CD1c-positive myeloid dendritic cell (primary cell): ENCODE data around the gene NMNAT2.
A peak's percentile ranks its signal among the peaks of the same experiment; 100 is the strongest.
"Not testable (repeated sequence)": the region's sequence is repeated elsewhere in the genome, so short reads cannot be mapped to it uniquely, and the experiment has no call there.

Experiments used
- DNase-seq: peaks from one replicate; pipeline ENCODE4 v3.0.0-alpha.2; 2016; ENCODE audit errors: extremely low spot score

The NMNAT2 gene

DNA sequence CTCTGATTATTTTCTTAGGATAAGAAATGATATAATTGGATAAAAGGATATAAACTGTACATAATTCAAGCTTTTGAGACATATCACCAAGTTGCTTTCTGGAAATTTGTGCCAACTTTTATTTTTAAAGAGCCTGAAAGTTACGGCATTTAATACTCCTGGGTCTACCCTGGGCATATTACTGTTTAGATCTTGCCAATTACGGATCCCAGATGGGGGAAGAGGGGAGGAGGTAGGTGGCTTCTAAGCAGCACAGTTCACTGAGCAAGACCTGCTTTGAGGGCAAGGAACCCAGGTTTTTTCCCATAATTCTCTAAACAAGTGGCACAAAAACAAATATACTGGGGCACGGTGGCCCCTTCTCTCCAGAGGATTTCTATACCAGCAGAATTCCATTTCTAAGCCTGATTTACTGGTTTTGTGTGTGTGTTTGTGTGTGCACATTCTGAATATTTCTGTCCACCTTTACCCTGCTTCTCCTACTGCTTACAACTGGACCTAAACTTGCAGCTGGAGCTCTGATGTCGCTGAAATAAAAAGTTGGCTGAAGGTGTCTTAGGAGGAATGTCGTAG is 155.5 kb downstream of the NMNAT2 start:
- DNase-seq = no peak

DNA sequence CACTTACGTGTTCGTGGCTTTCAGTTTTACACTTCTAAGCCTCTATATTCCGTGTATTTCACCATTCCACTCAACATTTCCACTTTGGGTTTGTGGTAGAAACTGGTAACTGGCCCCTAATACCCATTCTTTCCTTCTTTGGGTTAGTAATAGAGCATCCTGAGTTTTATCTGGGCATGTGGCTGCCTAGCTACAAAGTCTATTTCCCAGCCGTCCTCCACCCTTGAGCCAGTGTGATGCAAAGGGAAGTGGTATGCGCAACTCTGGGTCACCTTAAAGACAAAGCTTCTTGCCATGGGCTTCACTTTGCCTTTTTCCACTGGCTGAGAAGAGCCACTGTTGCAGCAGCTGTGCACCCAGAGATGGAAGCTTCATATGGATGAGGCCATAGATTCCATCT is 158.3 kb downstream of the NMNAT2 start:
- DNase-seq = no peak

DNA sequence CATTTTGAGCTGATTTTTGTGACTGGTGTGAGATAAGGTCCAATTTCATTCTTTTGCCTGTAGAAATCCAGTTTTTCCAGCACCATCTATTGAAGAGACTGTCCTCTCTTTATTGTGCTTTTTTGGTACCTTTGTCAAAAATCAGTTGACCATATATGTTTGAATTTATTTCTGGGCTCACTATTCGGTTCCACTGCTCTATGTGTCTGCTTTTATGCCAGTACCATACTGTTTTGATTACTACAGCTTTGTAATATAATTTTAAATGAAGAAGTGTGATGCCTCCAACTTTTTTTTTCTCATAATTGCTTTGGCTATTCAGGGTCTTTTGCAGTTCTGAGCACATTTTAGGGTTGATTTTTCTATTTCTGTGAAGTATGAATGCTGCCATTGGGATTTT is 163.1 kb downstream of the NMNAT2 start:
- DNase-seq = no peak

DNA sequence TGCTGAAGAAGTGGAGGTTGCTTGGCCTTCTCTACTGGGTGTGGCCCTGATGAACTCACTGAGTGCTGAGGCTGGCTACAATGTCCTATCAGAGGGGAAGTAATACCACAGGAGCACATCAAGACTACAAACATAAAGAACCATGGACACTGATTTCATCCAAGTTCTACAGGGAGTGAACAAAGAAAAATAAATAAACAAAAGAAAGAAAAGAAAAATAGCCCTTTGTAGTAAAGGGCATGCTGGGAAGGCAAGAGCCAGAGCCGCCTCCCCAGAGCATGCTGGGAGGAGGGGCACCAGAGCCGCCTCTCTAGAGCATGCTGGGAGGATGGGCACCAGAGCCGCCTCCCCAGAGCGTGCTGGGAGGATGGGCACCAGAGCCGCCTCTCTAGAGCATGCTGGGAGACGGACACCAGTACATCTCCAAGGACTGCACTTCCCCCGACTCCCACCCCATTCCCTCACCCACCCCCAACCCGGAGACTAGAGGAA is 166.2 kb downstream of the NMNAT2 start:
- DNase-seq = no peak

DNA sequence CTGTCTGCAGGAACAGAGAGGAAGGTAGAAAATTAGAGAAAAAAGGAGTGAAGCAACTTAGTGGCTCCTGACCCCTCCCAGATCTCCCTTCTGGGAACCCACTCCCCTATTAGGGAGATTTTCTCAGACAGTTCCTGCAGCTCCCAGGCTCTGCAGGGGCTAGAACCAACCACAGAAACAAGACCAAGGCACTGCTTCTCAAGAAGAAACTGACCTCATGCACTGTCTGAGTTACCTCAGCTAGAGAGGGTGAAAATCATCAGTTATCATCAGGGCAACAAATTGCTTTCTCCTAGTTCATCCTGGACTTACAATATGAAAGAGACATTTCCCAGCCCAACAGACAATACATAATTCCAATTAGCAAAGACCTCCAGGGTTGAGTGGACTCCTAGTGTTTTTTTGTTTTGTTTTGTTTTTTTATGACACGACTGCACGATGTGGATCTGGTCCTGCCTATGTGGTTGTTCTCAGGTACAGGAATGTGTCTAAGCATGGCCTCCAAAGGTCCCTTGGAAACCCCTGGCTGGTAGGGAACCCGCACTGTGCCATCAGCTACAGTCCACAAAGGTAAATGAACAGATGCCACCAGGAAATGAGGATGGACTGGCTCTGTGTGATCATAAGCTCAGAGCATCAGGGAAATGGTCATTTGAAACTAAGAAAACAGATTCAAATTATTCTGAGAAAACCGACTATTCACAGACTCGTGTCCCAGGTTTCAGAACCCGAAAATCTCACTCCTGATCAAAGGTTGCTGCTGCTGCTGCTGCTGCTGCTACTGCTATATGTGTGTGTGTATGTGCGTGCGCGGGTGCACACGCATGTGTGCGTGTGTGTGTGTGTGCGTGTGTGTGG is 166.8 kb downstream of the NMNAT2 start:
- DNase-seq = no peak

DNA sequence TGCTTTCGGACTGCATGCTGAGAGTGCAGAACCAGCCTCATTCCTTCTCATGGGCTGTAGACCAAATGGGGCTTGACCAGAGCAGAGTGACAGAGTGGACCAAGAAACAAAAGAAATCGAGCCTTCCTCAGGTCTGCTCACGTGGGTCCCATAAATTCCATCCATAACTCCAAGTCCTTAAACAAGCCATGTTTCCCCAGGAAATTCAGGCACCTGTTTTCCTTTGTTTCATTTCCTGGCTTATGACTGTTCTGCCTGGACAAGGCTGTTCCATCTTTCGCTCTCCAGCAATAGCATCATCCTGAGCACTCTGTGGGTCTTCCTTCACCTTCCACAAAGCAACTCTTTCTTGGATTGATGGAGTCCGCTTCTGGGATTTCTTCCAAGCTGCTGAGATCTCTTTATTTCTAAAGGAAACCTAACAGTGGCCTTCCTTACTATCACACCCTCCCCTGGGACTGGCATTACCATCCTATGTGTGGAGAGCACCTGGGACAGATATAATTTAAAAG is 168.2 kb downstream of the NMNAT2 start:
- DNase-seq = no peak

DNA sequence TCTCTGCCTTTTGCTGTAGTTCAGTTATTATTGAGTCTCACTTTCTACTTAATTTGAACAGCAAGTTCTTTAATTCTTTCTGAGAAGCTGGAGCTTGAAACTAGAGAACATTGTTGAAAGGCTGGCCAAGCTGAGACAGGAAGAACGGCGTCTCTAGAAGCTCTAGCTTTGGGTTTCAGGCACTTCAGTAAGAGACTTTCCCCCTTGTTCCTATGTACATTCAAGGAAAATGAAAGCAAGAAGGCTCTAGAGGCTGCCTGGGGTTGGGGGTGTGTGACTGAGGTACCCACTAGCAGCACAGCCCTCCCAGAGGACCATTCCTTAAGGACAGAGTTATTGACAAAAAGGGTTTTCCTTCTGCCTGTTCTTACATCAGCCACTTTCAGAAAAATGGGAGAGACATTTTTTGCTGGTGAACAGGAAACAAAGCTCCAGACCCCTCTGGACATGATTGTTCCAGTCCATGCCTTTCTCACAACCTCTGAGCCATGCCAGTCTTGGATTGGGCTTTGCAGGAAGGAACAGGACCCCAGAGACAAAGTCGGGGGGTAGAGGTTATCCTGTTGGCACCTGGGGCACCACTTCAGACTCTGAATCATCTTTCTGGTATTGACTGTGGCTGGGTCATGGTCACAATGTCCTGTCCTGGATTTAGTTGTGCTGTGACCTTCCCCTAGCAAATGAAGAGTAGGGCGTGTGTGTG is 169.0 kb downstream of the NMNAT2 start:
- DNase-seq = no peak

DNA sequence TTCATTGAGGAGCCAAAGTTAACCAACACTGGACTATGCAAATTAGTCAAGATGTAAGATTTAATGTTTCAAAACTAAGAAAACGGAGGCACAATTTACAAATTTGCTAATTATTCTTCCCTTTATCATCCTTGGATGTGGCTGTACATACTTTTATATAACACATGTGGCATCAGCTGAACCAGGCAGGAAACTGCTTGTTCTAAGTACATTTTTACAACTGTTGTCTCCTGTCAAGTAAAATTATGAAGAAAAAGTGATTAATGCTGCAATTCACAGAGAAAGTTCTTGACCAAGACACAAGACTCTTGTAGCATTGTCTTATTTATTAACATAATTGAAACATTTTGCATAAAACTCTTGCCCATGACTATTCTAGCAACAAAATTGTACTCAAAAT is 170.2 kb downstream of the NMNAT2 start:
- no peak for DNase-seq

DNA sequence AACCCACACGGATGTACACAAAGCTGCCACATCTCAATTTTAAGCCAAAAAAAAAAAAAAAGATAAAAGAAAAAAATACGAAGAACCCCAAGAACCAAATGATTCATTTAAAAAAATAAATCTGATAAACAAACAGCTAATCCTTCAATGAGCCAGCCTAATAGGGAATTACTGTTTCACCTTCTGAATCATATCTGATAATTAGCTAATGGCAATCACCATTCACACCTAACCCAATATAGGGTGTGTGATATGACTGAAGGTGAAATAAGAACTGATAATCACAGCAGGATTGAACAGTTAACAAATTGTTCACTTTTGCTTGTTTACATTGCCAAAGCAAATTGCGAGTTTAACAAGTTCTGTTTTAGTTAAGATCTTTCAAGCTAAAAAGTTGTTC is 170.7 kb downstream of the NMNAT2 start:
- DNase-seq = no peak

DNA sequence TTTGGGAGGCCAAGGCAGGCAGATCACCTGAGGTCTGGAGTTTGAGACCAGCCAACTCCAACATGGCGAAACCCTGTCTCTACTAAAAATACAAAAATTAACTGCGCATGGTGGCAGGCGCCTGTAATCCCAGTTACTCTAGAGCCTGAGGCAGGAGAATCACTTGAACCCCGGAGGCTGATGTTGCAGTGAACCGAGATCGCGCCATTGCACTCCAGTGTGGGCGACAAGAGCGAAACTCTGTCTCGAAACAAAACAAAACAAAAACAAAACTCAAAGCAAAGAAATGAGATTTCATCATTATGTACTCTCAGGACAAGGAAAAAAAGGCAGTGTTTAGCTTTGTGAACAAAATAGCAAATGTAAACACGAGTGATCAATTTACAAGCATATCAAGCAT is 171.1 kb downstream of the NMNAT2 start:
- no peak for DNase-seq

DNA sequence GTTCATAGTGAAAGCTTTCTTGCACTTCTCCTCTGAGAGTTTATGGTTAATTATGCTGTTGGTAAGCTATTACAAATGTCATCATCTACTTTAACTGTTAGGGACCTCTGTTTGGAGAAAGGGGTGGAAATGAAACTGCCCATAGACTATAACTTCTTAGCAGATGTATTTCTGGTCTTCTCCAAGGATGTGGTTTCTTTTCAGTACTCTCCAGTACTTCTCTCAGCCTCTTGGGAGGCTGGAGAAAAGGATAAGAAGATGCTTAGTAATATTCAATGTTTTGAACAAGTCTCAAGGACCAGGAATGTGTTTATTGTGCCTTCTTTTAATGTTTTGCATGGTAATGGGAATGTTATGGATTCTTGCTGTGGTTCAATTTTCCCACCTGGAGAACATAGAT is 171.7 kb downstream of the NMNAT2 start:
- no peak for DNase-seq

DNA sequence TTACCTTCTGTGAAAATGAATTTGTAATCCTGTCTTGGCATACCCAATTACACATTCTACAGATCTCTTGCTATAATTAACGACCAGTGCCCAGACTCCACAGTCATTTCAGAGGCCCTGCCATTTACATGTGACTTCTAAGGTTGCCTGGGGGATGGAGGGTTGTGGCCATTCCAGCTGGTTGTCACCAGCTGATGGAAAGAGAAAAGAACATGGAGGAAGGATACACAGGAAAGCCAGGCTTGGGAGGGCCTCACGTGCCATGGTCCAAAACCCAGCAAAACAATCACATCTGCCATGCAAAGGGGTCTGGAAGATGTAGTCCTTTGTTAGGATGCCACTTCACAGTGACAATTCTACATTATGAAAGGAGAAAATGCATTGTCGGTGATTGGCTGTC is 172.8 kb downstream of the NMNAT2 start:
- no peak for DNase-seq

DNA sequence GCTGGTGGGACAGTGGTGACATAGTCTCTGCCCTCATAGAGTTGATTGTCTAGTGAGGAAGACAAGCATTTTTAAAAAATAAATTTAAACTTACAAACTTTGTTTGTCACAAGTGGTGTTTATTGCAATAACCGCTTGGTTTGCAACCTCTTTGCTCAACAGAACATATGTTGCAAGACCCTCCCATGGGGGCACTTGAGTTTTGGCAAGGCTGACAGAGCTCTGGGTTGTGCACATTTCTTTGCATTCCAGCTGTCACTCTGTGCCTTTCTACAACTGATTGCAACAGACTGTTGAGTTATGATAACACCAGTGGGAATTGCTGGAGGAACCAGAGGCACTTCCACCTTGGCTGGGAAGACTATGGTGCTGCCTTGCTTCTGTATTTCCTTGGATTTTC is 173.7 kb downstream of the NMNAT2 start:
- no peak for DNase-seq

DNA sequence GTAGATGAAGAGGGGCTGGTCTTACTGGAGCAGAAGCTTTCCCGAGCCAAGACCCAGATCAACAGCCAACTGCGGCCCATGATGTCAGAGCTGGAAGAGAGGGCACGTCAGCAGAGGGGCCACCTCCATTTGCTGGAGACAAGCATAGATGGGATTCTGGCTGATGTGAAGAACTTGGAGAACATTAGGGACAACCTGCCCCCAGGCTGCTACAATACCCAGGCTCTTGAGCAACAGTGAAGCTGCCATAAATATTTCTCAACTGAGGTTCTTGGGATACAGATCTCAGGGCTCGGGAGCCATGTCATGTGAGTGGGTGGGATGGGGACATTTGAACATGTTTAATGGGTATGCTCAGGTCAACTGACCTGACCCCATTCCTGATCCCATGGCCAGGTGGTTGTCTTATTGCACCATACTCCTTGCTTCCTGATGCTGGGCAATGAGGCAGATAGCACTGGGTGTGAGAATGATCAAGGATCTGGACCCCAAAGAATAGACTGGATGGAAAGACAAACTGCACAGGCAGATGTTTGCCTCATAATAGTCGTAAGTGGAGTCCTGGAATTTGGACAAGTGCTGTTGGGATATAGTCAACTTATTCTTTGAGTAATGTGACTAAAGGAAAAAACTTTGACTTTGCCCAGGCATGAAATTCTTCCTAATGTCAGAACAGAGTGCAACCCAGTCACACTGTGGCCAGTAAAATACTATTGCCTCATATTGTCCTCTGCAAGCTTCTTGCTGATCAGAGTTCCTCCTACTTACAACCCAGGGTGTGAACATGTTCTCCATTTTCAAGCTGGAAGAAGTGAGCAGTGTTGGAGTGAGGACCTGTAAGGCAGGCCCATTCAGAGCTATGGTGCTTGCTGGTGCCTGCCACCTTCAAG is 174.8 kb downstream of the NMNAT2 start:
- peak; percentile 22 for DNase-seq

DNA sequence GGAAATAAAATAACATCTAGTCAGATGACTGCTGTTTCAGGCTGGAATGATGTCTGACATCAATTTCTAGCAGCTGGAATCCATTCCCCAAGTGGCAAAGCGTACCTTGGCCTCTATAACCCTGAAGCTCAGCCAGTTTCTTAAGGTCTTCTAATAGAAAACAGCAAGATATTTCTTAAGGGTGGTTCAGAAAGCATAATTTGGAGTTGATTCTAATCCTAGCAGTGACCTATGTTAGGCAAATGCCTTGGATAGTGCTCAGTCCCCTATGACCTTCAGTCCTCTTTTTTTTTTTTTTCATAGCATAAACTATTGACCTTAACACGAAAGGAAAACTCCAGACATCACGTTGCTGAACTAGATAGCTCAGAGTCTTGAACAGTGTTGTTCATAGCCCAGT is 175.6 kb downstream of the NMNAT2 start:
- no peak for DNase-seq

DNA sequence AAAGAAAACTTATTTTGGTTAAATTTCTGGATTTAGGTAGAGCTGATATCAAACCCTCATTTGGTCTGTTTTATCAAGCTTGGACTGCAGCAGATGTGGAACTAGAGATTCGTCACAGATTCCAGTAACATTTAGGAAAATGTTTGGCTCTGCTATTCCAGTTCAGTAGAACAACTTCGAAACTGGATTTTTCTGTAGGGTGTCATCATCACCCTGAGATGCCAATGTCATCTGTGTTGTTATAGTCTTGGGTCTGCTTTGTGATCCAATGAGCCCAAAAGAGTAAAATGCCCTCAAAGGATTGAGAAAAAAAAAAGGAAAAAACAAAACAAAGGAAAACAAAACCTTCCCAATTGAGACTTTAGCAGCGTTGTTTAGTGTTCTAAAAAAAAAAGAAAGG is 176.7 kb downstream of the NMNAT2 start:
- no peak for DNase-seq

DNA sequence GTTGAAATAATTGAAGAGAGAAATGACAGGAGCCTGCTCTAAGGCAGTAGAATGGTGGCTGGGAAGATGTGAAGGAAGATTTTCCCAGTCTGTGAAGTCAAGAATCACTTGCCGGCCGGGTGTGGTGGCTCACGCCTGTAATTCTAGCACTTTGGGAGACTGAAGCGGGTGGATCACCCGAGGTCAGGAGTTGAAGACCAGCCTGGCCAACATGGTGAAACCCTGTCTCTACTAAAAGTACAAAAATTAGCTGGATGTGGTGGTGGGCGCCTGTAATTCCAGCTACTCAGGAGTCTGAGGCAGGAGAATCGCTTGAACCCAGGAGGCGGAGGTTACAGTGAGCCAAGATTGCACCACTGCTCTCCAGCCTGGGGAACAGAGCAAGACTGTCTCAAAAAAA is 177.3 kb downstream of the NMNAT2 start:
- DNase-seq = not testable (repeated sequence)

DNA sequence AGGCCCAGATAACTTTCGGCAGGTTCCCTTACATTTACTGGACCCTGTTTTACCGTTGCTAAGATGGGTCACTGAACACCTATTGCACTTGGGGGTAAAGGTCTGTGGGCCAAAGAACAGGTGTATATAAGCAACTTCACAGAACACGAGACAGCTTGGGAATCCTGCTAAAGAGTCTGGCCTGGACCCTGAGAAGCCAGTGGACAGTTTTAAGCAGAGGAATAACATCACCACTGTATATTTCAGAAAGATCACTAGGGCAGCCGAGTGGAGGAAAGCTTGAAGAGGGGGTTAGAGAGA is 177.7 kb downstream of the NMNAT2 start:
- no peak for DNase-seq

DNA sequence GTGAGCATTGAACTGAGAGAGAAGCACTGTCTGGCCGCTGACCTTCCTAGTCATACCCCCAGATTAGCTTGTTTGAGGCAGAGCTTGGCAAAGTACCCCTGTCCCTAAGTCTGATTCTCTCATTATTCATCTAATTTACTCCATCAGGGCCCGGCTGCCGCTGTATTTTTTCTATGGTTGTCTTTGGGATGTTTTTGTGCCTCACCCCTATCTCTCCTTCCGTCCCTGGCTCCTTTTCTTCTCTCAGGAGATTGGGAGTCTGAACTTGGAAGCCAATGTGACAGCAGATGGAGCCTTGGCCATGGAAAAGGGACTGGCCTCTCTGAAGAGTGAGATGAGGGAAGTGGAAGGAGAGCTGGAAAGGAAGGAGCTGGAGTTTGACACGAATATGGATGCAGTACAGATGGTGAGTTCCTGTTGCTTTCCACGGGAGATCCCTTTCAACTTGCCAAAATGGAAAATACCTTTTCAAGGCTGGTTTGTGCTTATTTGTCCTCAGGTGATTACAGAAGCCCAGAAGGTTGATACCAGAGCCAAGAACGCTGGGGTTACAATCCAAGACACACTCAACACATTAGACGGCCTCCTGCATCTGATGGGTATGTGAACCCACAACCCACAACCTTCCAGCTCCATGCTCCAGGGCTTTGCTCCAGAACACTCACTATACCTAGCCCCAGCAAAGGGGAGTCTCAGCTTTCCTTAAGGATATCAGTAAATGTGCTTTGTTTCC is 178.2 kb downstream of the NMNAT2 start:
- no peak for DNase-seq

DNA sequence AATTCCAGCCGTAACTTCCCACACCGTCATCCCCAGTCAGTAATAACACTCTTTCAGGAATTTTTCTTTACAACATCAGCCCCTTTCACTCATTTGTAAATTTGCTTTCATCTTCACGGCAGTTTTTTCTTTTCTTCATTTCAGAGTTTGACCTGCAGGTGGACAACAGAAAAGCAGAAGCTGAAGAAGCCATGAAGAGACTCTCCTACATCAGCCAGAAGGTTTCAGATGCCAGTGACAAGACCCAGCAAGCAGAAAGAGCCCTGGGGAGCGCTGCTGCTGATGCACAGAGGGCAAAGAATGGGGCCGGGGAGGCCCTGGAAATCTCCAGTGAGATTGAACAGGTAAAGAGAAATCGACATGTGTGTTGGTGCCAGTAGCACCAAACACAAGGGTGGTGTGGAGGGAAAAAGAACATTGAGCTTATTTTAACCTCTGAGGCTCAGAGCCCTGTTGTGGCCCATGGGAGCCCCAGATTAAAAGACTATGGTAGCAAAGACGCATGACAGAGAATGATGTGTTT is 178.9 kb downstream of the NMNAT2 start:
- no peak for DNase-seq

DNA sequence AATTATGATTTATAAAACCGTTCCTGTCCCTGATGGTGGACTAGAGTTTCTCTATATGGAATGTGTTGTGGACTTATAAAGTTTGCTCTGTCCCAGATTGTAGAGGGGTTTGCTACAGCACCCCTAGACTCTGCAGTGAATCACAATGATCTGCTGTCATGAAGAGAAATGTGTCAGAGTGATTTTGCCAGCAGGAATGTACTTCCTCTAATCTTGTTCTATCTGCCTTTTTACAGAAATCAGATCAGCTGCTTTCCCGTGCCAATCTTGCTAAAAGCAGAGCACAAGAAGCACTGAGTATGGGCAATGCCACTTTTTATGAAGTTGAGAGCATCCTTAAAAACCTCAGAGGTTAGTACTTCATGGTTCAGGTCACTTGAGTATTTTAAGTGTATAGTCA is 180.1 kb downstream of the NMNAT2 start:
- DNase-seq = no peak
